Mucosa of descending colon (tissue), 3 donors: ENCODE measurements around the gene TXN. TPM values are rescaled to one million over a fixed set of nuclear protein-coding genes. Genes with fewer than 3 reads are reported as not detected.
A peak's percentile ranks its signal among the peaks of the same experiment; 100 is the strongest.
"Not testable (repeated sequence)": the region's sequence is repeated elsewhere in the genome, so short reads cannot be mapped to it uniquely, and the experiment has no call there.

Experiments used
- ATAC-seq: fragments of 200-7000 bp; cut with Tn5 transposase; one replicate; pipeline ENCODE4 v1.9.1; 2020; ENCODE audit warnings: mild to moderate bottlenecking, moderate library complexity
- DNase-seq, 3 donors: peaks; one replicate each; pipeline ENCODE4 v3.0.0-alpha.2; 2020
- H3K36me3 ChIP-seq: fragments of 200-600 bp; one replicate; pipeline ENCODE4 v1.8.0; 2021; ENCODE audit warnings: low read depth, mild to moderate bottlenecking
- H3K4me1 ChIP-seq: fragments of 200-600 bp; one replicate; pipeline ENCODE4 v1.8.0; 2021; ENCODE audit warnings: low read depth, mild to moderate bottlenecking
- H3K4me3 ChIP-seq: fragments of 200-600 bp; one replicate; pipeline ENCODE4 v1.8.0; 2021; ENCODE audit warnings: mild to moderate bottlenecking
- H3K9me3 ChIP-seq: fragments of 200-600 bp; one replicate; pipeline ENCODE4 v1.8.0; 2021; ENCODE audit warnings: mild to moderate bottlenecking
- CTCF ChIP-seq: fragments of 200-600 bp; IDR thresholded peaks from one replicate; pipeline ENCODE4 v1.8.0; 2022; ENCODE audit warnings: antibody characterized with exemption, mild to moderate bottlenecking
- intact Hi-C, 2 donors: fragments of 100-400 bp; cut with DNase I in 1 of 2; cut with micrococcal nuclease in 1 of 2; formaldehyde crosslinking; loops; one replicate each; pipeline versions ENCODE4 v1.11.0 to v1.11.1; 2022; cut with DNase I, micrococcal nuclease
- total RNA-seq, 3 donors: library from RNA; stranded (reverse); fragmentation: NEBNext Ultra II Directional in 2 of 3; extraction: Animal tissue kit (Norgen Biotek cat#: 25700) in 2 of 3; gene quantifications; one replicate each; pipeline versions ENCODE4 v1.2.1 to v1.2.4, GENCODE V29; 2021 to 2023
- donor health status: DM: no; HTN: no; CAD: no; lungs with moderate emphysema.
- donor health status: DM: no; HTN: no; CAD: no.
- donor health status: DM: no; HTN: yes; CAD: no.

The TXN gene
- total RNA-seq, 3 donors from 2014 or later: 228 to 441 (median 422) TPM

GRCh38 chr9:110252509-110253139, 3.7 kb downstream of the TXN start:
- intact Hi-C loops: no loop called here
- no peak overlapping the region for H3K4me3 ChIP-seq
- no peak for TF ChIP-seq CTCF
- H3K9me3 ChIP-seq: no peaks in the 10 kb centered on the region
- DNase-seq: no peak
- H3K36me3 ChIP-seq: peaks cover 4% of the 10 kb centered on the region
- ATAC-seq: no peak
- H3K4me1 ChIP-seq: peaks cover 26% of the 10 kb centered on the region

- H3K36me3 ChIP-seq, ATAC-seq, H3K4me3 ChIP-seq, H3K9me3 ChIP-seq, intact Hi-C loops, DNase-seq: not testable (repeated sequence)
- peaks cover 26% of the 10 kb centered on the region for H3K4me1 ChIP-seq
Observed at GRCh38 chr9:110251770-110252169, 4.5 kb downstream of the TXN start.

- no peak for ATAC-seq
- DNase-seq: no peak
- Histone ChIP-seq H3K9me3 (no peaks in the 10 kb centered on the region), H3K36me3 (peaks cover 4% of the 10 kb centered on the region), H3K4me3 (no peak overlapping the region), H3K4me1 (peaks cover 26% of the 10 kb centered on the region)
- no peak for TF ChIP-seq CTCF
- intact Hi-C loops: no loop called here
Observed at GRCh38 chr9:110251212-110251611, 5.1 kb downstream of the TXN start.

- no peak for TF ChIP-seq CTCF
- Histone ChIP-seq H3K36me3 (peaks cover 4% of the 10 kb centered on the region), H3K9me3 (no peaks in the 10 kb centered on the region), H3K4me3 (no peak overlapping the region), H3K4me1 (peaks cover 26% of the 10 kb centered on the region)
- no peak for DNase-seq
- intact Hi-C loops: no loop called here
- peak; percentile 53 for ATAC-seq
Observed at GRCh38 chr9:110249603-110250002, 6.7 kb downstream of the TXN start.

GRCh38 chr9:110248361-110248760, 7.9 kb downstream of the TXN start:
- ATAC-seq: no peak
- intact Hi-C loops: no loop called here
- TF ChIP-seq CTCF: no peak
- DNase-seq: no peak
- Histone ChIP-seq H3K4me1 (peaks cover 14% of the 10 kb centered on the region), H3K9me3 (no peaks in the 10 kb centered on the region), H3K36me3 (peaks cover 4% of the 10 kb centered on the region), H3K4me3 (no peak overlapping the region)

- no peak for TF ChIP-seq CTCF
- Histone ChIP-seq H3K9me3 (no peaks in the 10 kb centered on the region), H3K4me3 (no peak overlapping the region), H3K4me1 (no peaks in the 10 kb centered on the region), H3K36me3 (peaks cover 4% of the 10 kb centered on the region)
- no peak for ATAC-seq
- intact Hi-C loops: no loop called here
- no peak for DNase-seq
Observed at GRCh38 chr9:110246214-110246613, 10.1 kb downstream of the TXN start.
